ENCODE data around the gene GALT.

Gene GALT

GRCh38 chr9:34689116-34689470 is 42.6 kb downstream of the GALT start:
- TF ChIP-seq CTCF (IDR thresholded peaks at IDR 0.05; ENCODE audit: extremely low read depth, missing control alignments), result no peak
- no peak for DNase-seq (ENCODE audit: low spot score)

- no peak for TF ChIP-seq CTCF (IDR thresholded peaks at IDR 0.05; ENCODE audit: extremely low read depth, missing control alignments)
- no peak for DNase-seq (ENCODE audit: low spot score)
Observed at GRCh38 chr9:34689512-34689911, 43.0 kb downstream of the GALT start.

GRCh38 chr9:34690983-34691935 is 44.8 kb downstream of the GALT start, which contains the start of gene CCL19:
Gene CCL19, minus strand, starts transcription at chr9:34691276. Its CDS starts 137 bp downstream, at chr9:34691139.
- no peak for DNase-seq (ENCODE audit: low spot score)
- no peak for TF ChIP-seq CTCF (IDR thresholded peaks at IDR 0.05; ENCODE audit: extremely low read depth, missing control alignments)

- no peak for TF ChIP-seq CTCF (IDR thresholded peaks at IDR 0.05; ENCODE audit: extremely low read depth, missing control alignments)
- DNase-seq (ENCODE audit: low spot score), result no peak
Observed at GRCh38 chr9:34691936-34692315, 45.5 kb downstream of the GALT start.

- TF ChIP-seq CTCF (IDR thresholded peaks at IDR 0.05; ENCODE audit: extremely low read depth, missing control alignments), result no peak
- DNase-seq (ENCODE audit: low spot score), result no peak
Observed at GRCh38 chr9:34693560-34693959, 47.1 kb downstream of the GALT start.

- DNase-seq (ENCODE audit: low spot score), result no peak
- no peak for TF ChIP-seq CTCF (IDR thresholded peaks at IDR 0.05; ENCODE audit: extremely low read depth, missing control alignments)
Observed at GRCh38 chr9:34694811-34695210, 48.3 kb downstream of the GALT start.

All from GM20000 (cell line).